RKO (cell line): ENCODE measurements around the gene DHX34.
"Not testable (repeated sequence)": the region's sequence is repeated elsewhere in the genome, so short reads cannot be mapped to it uniquely, and the experiment has no call there.

ENCODE experiments used
- DNase-seq: peaks from one replicate; pipeline ENCODE4 v3.0.0-alpha.2; 2016; ENCODE audit warnings: low spot score

DHX34 gene

GRCh38 chr19:47365455-47365854 lies 16.3 kb downstream of the DHX34 start:
- not testable (repeated sequence) for DNase-seq

- DNase-seq, result no peak
These were observed 21.0 kb downstream of the DHX34 start for GRCh38 chr19:47370045-47370611.

- DNase-seq, result no peak
These were observed 22.1 kb downstream of the DHX34 start for GRCh38 chr19:47371261-47371660.

GRCh38 chr19:47372603-47373002 lies 23.5 kb downstream of the DHX34 start:
- no peak for DNase-seq

GRCh38 chr19:47373246-47374240 lies 24.4 kb downstream of the DHX34 start:
- no peak for DNase-seq

- no peak for DNase-seq
These were observed 26.0 kb downstream of the DHX34 start for GRCh38 chr19:47374876-47375693.

GRCh38 chr19:47375694-47376588 lies 26.8 kb downstream of the DHX34 start:
- no peak for DNase-seq

GRCh38 chr19:47376589-47377144 lies 27.6 kb downstream of the DHX34 start:
- no peak for DNase-seq

GRCh38 chr19:47377208-47377701 lies 28.1 kb downstream of the DHX34 start:
- DNase-seq, result no peak

GRCh38 chr19:47377801-47378200 lies 28.7 kb downstream of the DHX34 start:
- DNase-seq, result no peak

GRCh38 chr19:47378246-47378645 lies 29.1 kb downstream of the DHX34 start:
- DNase-seq, result no peak

GRCh38 chr19:47379381-47379938 lies 30.3 kb downstream of the DHX34 start:
- DNase-seq, result no peak

- DNase-seq, result no peak
These were observed 31.4 kb downstream of the DHX34 start for GRCh38 chr19:47380559-47380958.

GRCh38 chr19:47381121-47381520 lies 32.0 kb downstream of the DHX34 start:
- no peak for DNase-seq

GRCh38 chr19:47381653-47382279 lies 32.7 kb downstream of the DHX34 start:
- no peak for DNase-seq

GRCh38 chr19:47383890-47384289 lies 34.8 kb downstream of the DHX34 start:
- DNase-seq, result not testable (repeated sequence)

- DNase-seq, result not testable (repeated sequence)
These were observed 35.4 kb downstream of the DHX34 start for GRCh38 chr19:47384533-47384932.

- not testable (repeated sequence) for DNase-seq
These were observed 37.5 kb downstream of the DHX34 start for GRCh38 chr19:47386582-47386981.

GRCh38 chr19:47387623-47388022 lies 38.5 kb downstream of the DHX34 start:
- not testable (repeated sequence) for DNase-seq

- not testable (repeated sequence) for DNase-seq
These were observed 39.6 kb downstream of the DHX34 start for GRCh38 chr19:47388721-47389120.
